Stimulated activated CD4-positive, alpha-beta T cell treated with anti-CD3 and anti-CD28 coated beads, Interleukin-1b, Interleukin-23, amount 100 ng/mL, for 48 hours (primary cell): ENCODE data around the gene PARD3B.

Experiments used
- DNase-seq: peaks from one replicate; pipeline ENCODE4 v3.0.0-alpha.2; 2020

PARD3B gene

DNA sequence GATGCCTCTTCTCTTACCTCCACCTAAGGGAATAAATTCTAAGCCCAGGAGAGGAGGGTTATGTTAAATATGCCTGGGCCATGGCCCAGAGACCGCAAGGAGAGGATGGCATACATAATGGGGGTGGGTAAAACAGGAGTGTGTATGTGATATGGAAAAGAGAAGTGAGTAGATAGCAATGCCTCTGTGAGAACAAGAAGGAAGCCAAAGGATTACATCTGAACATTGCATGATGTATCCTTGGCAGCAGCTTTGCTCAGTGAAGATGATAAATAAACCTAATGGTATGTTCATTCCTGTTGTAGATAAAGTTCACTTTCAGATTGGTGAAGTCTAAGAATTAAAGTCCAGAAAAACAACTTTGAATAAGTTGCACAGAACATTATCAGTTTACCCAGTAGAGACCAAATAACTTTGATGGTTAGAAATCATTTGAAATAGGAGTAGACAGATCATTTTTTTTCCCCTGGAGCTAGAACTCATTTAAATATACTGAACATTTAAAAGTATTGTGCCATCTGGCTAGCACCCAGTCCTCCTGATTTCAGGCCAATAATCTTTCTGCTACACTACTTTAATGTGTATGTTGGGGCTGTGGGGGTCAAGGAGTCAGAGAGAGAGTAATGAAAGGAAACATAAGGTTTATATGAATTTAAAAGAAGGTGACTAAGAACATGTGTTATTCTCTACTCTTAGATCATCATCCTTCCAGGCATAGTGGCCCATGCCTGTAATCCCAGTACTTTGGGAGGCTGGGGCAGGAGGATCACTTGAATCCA, 231.7 kb downstream of the PARD3B start:
- no peak for DNase-seq

DNA sequence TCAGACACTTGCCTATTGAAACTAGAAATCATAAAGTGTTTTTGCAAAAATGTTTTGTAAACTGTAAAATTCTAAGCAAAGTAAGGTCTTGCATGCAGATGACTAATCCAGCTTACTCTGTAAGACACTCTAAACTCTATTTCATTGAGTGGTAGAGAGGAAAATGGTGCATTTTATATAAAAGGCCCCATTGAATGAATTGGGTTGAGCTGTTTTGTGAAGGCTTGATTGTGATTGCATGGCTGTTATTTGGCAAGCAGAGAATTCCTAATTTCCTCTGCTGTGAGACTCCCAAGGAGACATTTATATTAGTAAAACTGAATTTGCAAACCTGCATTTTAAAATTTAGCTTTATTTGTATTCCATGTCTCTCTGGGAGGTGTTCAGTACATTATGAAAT, 234.5 kb downstream of the PARD3B start:
- DNase-seq = no peak

DNA sequence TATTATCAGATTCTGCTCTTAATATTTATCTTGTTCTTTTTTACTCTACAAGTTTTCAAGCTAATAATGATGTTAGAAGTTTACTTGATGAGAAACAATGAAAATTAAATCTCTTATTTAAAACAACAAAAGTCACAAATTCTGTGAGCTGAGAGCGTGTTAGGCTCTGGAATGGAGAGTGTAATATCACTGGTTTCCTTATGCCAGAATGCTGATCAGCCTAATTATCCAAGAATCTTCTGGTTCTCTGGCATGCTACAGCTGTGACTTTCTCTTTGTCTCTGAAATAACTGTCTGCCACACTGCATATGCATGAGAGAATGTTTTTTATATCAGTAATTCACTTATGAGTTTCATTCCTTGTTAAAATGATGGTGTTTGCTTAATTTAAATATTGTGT, 236.7 kb downstream of the PARD3B start:
- DNase-seq = no peak

DNA sequence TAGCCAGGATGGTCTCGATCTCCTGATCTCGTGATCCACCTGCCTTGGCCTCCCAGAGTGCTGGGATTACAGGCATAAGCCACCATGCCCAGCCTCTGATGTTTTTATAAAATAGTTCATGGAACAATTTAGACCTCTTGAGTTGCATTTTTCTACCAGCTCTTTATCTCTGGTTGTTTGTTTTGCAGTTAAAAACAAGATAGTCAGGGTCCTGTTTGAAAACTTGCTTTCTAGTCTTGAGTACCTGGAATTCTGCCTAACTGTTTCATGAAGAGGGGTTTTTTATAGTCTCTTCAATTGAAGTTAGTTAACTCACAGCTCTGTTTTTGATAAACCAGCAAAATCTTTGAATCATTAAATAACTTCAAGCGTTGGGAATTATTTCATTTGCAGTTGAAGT, 244.8 kb downstream of the PARD3B start:
- DNase-seq = no peak

DNA sequence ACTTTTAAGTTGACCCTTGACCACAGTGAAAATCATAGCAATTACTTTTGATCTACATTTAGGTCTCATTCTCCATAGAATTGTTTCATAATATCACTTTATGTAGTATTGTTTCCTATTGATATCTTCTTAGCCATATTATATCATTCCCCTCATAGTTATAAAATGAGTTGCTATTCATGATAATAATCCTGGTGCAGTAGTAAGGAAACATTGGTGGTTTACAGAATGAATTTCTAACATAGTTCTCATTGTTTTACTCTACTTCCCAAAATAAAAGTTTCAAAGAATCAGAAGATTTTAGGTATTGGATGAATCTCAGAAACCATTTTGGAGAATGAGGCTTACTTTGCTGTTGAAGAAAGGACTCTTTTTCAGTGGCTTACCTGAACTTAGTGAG, 246.0 kb downstream of the PARD3B start:
- DNase-seq = no peak

DNA sequence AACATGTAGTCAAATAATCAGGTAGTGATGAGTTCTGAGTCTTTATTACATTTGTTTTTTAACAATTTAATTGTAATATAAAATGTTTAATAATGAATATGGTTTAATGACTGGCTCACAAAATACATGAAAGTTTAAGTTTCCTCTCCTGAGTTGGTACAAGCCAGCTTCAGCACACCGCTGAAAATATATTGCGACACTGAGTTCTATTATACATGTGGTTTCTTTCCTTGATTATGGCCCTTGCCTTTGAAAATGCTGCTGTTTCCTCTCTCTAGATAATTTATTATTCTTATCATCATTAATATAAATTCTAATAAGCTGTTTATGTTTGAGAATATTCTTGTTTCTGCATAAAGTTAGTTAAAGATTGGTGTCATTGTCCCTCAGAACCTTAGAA, 249.3 kb downstream of the PARD3B start:
- no peak for DNase-seq

DNA sequence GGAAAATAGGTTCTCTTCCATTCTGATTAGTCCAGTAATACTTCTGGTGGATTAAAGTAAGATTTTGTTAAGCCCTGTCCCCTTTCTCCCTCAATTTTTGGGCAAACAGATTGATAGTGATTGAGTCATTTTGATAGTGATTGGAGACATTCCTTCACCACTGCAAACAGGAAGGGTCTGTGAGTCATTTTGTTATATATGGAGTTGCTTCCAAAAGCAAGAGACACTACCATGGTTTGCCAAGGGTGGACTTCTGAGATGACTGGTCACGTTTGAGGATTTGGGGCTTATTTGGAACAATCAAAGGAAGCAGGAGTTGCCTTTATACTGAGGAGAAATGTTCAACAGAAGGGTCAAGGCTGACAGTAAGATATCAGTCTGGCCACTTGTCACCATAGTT, 249.9 kb downstream of the PARD3B start:
- no peak for DNase-seq

DNA sequence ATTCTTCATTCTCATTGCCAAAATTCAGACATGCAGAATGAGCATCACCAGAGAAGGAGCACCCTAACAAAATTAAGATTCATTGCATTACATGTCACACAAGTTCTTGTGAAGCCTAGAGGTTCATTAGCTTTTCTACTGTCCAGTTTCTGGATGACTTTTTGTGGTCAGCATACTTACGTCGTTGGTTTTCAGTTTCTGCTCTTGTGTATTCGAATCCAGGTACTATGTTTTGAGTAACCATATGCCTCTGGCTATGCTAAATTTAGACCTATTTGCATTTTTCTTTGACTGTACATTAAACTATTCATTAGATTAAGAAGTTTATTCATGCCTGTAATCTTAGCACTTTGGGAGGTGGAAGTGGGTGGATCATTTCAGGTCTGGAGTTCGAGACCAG, 251.3 kb downstream of the PARD3B start:
- no peak for DNase-seq

DNA sequence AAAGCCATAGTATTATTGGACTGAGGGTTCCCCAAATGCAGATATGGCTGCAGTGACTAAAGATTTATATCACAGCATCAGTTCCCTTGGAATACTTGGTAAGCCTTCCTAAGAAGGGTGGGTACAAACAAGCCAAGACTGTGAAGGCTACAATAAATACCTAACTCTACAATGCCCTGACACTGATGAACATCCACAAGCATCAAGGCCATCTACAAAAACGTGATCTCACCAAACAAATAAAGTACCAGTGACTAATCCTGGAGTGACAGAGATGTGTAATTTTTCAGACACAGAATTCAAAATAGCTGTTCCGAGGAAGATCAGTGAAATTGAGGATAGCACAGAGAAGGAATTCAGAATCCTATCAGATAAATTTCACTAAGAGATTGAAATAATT, 254.5 kb downstream of the PARD3B start:
- no peak for DNase-seq

DNA sequence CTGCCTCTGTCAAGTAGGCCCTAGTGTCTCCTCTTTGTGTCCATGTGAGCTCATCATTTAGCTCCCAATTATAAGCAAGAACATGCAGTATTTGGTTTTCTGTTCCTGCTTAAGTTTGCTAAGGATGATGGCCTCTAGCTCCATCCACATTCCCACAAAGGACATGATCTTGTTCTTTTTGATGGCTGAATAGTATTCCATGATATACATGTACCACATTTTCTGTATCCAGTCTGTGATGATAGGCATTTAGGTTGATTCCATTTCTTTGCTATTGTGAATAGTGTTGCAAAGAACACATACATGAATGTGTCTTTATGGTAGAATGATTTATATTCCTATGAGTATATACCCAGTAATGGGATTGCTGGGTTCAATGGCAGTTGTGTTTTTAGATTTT, 263.2 kb downstream of the PARD3B start:
- DNase-seq = no peak

DNA sequence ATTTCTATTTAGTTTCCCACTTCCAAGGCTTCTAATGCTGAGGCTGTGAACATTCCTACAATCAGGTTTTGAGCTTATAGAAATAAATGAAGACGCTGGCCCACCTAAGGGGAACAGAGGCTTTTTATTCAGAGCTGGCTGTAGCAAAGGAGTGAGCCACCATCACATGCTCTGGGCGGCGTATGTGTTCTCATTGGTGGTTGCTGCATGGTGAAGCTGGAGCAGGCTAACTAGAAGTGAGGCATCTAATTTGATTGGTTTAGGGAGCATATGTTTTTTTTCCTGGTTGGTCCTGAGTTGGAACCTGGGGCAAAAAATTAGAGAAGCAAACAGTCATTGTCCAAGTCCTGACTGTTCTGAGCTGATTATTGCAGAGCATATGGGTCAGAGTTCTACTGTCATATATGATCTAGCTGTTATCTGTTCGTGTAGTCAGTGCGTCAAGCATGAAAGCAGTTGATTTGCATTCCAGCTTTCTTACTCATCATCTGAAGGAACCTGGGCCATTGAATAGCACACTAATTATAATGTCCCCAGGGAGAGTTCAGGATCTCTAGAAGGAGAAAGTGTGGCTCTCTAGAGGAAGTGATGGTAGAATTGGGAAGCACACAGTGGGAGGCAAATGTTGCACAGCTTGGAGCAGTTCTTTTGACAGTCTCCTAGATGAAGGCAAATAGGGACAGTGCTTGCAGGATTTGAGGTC, 279.6 kb downstream of the PARD3B start:
- no peak for DNase-seq

DNA sequence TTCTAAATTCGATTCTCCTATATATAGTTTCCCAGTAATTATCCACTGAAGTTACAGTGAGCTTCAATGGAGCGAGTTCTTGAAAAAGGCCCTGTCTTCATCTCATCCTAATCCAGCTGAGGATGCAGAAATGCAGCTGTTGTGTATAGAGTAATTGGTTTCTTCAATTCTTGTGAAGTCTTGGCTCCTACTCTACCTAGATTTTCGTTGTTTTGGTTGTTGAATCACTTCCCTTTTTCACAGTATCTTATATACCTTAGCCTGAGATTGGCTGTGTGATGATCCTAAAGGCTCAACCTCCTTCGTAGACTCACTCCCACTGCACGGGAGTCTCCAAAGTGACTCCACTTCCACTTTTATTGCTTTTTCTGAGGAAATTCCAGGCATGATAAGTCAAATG, 280.4 kb downstream of the PARD3B start:
- DNase-seq = no peak

DNA sequence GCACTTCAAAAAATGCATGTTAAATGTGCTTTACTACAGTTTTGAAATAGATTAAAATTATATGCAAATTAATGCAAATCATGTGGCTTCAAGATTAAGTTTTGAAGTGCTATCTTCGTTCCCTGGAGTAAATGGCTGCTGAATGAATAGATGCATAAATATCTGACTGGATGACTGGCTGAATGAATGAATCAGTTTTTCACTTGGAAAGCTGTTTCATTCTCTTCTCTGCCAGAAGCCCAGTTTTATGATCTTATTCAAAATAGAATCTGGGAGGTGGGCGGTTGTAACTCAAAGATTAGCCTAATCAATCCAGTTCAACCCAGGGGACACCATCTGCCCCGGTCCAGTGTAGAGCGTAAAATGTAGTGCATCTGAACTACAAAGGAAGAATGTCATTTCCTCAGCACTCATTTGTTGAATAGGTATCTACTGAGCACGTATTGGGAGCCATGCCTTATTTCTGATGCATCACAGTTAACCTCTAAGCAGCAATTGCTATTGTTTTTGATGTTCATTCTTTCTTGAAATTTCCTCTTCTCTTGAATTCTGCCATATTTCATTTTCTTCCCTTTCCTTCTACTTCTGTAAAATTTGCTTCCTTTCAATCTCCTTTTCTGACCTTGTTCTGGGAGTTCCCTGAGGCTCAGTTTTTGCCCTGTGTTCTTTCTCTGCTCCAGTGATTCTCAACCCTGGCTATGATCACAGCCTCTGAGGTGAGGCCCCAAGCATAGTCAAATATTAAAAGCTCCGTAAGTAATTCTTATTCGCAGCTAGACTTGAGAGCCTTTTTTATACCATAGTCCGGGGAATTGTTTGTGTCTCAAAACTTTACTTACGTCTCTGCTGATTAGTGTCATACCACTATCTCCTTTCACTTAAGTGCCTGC, 282.7 kb downstream of the PARD3B start:
- no peak for DNase-seq

DNA sequence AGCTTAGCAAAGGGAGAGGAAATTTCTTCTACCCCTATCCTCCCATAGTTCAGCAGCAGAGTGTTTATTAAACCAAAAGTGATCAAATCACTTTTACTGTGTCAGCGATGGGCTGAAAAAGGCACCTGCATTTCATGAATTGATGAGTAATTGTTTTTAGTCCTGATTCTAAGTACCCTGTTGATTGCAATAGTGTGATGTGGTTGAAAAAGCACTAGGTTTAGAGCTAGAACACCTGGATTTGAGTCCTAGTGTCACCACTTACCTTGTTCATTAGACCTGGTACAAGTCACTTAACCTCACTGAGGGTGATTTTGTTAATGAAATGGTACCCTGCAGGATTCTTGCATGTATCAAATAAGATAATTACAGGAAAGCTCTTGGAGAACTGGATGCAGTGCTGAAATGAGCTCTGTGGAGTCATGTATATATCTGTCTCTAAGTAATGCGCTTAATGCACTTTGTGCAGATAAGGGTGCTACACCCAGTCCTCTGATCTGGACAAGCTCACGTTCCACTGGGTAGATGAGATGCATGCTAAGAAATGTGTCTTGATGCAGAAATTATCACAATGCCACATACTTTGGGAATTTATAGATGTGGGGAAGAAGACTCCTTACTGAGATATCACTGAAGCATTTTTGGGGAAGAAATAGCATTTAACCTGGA, 289.6 kb downstream of the PARD3B start:
- no peak for DNase-seq

DNA sequence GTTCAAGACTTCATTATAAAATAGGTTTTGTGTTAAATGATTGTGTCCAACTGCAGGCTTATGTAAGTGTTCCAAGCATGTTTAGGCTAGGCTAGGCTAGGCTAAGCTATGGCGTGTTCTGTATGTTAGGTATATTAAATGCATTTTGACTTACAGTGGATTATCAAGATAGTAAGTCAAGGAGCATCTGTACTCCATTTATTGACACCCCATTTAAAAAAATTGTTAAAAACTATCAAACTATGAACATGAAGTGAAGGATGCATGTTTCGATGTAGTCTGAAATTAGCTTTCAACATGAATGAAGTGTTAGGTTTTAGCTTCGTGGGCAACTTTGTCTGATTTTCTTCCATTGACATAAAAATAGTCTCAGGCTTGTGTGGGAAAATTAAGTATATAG, 290.5 kb downstream of the PARD3B start:
- no peak for DNase-seq

DNA sequence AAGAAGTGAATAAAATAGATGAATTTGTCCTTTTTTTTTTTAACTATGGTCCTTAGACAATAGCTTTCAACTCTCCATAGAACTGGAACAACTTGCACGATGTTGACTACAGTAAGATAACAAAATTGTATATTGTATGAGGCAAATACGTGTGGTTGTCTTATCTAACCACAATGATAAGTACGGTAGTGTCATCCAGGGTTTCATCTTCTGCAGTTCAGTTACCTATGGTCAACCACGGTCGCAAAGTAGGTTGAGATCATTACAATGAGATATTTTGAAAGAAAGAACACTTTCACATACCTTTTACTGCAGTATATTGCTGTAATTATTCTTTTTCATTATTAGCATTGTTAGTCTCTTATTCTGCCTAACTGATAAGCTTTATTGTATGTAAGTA, 295.2 kb downstream of the PARD3B start:
- no peak for DNase-seq

DNA sequence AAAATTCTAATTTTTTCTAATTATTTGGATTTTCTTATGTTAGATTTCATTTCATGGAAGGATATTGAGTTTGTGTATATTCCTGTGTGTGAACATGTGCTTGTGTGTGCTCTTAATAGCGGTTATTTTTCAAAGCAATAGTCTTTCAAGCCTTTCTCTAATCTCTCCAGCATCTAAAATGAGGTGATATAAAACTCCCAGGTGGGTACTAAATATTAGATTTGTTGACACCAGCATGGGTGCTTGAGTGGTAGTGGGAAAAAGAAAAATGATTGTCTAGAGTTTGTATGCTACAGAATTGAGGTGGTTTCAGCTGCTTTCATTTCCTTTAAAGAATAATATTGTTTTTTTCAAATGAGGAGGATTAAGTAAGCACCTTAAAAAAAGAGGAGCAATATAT, 296.8 kb downstream of the PARD3B start:
- no peak for DNase-seq

DNA sequence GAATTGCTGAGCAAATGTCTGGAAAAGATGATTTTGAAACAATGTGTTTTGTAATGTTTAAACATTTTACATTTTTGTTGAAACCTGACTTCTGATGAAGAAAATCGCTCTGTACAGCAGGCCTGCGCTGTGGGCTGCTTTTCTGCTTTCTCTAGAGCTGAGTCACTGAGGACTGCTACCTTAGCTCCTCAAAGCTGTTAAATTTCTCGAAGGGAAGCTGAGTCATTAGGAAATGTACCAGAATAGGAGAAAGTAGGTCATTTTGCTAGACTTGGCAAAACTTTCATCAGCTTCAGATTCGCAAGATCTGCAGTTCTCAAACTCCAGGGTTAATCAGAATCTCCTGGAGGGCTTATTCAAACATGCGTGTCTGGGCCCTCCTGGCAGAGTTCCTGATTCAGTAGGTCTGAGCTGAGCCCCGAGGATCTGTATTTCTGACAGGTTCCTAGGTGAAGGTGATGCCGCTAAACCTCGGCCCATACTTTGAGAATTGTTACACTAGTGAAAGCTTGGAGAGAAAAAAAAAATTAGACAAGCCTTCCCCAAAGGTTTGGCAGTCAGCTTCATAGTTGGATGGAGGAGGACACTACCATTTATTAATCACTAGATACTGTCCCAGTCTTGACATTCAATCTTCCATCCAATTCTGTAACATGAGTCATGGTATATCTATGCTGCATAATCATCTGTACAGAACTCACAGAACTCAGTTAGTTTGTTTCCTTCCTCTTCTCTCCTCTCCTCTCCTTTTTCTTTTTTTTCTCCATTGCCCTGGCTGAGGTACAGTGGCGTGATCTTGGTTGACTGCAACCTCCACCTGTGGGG, 297.6 kb downstream of the PARD3B start:
- DNase-seq = peak; percentile 41

DNA sequence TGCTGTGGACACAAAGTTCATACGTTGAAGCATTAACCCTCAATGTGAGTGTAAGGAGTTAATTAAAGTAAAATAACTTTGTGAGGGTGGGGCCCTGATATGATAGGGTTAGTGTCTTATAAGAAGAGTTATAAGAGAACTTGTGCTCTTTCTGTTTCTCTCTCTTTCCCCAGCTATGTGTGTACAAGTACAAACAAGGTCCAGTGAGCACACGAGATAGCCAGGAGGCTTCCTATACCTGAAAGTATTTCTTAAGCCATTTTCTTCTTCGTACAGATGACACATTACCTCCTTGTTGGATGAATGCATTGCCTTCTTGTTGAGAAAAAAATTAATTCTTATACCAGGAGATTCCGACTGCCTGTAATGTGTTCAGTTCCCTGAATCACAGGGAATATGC, 301.2 kb downstream of the PARD3B start:
- DNase-seq = no peak

DNA sequence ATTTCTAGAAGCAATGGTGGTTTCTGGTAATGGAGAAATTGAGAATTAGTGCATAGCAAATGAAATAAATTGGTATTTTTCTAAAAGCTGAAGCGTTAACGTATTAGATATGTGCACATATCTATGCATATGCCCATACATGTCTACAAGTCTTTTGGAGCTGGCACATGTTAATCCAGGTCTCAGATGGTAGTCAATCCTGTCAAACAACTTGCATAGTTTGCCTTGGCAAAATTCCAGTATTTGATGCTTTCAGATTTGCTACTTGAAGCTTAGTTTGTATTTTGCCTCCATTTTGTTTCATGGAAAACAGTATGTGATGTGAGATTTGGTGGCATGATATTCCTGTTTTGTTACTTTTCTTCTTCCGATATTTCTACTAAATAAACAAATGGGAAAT, 304.6 kb downstream of the PARD3B start:
- no peak for DNase-seq

DNA sequence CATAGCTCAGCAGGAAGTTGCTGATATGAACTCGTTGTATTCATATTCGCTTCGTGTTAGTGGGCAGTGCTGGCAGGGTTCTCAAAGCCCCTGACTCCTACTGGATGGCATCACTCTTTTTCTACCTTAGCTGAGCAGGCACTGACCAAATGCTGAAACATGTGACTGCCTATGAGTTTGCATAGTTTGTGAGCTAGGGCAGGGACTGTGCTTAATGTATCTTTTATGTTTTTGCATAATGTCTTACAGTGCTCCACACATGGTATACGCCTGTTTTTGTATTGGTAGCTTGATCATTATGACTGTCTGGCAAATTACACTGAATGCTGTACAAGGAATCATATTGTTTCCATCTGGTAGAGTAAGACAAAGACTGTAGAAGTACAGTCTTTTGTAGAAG, 305.3 kb downstream of the PARD3B start:
- no peak for DNase-seq

DNA sequence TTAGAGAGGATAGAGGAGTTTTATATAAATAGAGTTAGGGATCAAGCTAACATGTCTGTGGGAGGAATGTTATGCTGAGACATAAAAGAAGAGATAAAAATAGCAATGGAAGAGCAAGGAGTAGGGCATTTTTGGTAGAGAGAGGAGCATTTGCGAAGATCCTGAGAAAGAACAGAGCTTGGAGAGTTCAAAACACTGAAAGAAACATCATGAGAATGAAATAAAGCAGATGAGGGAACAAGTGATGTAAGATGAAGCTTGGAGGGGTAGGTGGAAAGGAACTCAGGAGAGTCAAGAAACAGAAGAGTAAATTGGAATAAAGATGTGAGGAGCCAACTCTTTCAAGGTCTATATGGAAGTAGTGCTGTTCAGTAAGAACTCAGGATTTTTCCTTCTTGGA, 308.6 kb downstream of the PARD3B start:
- DNase-seq = no peak
